C4-2B (cell line): ENCODE data around the gene TAF1B.

Experiments
- ZFX ChIP-seq: fragments of 450-650 bp; IDR thresholded peaks from 2 replicates; pipeline ENCODE4 v1.6.1; 2017
- TF ChIP-seq, protein P1 (sequence below): fragments of 450-650 bp; conservative IDR thresholded peaks from 2 replicates; pipeline ENCODE4 v1.5.1; 2017; ENCODE audit warnings: mild to moderate bottlenecking

DNA sequence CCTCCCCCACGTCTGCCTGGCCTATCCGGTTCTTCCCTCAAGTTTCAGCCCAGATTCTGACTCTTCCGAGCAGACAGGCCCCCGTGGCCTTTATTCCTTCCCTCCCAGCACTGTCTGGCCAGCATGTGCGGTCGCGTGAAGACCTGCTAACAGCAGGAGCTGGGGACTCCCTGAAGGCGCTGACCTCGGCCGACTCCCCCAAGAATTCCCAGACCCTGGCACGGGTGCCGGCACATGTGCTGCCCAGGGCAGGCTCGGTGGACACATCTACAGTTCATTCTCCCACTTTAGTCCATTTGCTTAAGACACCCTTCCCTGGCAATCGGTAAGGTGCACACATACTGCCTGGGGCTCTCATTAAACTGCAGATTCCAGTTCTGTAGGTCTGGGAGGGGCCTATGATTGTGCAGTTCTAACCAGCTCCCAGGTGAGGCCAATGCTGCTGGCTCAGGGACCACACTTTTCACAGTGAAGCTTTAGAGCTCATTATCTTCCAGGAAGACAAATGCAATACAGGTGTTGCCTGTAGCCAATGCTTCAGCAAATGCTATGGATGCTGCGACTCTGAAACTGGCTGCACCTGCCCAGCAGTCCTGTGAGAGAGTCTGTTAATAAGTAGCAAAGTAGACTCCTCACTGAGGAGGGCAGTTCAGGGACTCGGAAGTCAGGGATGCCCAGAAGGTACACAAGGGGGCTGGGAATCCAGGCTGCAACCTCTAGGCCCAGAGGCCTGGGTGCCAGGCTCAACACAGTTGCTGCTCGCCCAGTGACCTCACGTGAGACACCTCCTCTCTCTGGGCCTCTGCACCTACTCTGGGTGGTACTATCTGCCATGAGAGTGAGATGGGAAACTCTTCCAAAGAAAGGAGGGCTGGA, 45.4 kb upstream of the TAF1B start:
- TF ChIP-seq, protein P1, sequence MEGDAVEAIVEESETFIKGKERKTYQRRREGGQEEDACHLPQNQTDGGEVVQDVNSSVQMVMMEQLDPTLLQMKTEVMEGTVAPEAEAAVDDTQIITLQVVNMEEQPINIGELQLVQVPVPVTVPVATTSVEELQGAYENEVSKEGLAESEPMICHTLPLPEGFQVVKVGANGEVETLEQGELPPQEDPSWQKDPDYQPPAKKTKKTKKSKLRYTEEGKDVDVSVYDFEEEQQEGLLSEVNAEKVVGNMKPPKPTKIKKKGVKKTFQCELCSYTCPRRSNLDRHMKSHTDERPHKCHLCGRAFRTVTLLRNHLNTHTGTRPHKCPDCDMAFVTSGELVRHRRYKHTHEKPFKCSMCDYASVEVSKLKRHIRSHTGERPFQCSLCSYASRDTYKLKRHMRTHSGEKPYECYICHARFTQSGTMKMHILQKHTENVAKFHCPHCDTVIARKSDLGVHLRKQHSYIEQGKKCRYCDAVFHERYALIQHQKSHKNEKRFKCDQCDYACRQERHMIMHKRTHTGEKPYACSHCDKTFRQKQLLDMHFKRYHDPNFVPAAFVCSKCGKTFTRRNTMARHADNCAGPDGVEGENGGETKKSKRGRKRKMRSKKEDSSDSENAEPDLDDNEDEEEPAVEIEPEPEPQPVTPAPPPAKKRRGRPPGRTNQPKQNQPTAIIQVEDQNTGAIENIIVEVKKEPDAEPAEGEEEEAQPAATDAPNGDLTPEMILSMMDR: no peak
- TF ChIP-seq ZFX: no peak
